Small intestine (tissue), 7 donors: Measurements from ENCODE around the gene ANKRD23. TPM values are rescaled to one million over a fixed set of nuclear protein-coding genes. Genes with fewer than 3 reads are reported as not detected.
A peak's percentile ranks its signal among the peaks of the same experiment; 100 is the strongest.

ENCODE experiments used
- DNase-seq, 2 donors: peaks; one replicate each; pipeline versions ENCODE4 v3.0.0 to v3.0.0-alpha.2; 2013
- FAIRE-seq: peaks from 2 replicates; lab custom pipeline; 2012; peaks lifted over from hg19 to GRCh38; lab: Jason Lieb, UNC
- H3K27ac ChIP-seq, 3 donors: one replicate each; pipeline ENCODE4 v1.5.1; 2013; ENCODE audit warnings: low read length in 2 of 3, mild to moderate bottlenecking in 2 of 3, control low read depth in 1 of 3, inconsistent platforms in 1 of 3, low read depth in 1 of 3, moderate library complexity in 1 of 3
- H3K27me3 ChIP-seq, 3 donors: one replicate each; pipeline ENCODE4 v1.6.1; 2013; ENCODE audit warnings: low read length in 3 of 3, inconsistent platforms in 1 of 3; ENCODE audit not compliant: control insufficient read depth in 3 of 3, insufficient read depth in 3 of 3
- H3K36me3 ChIP-seq, 3 donors: one replicate each; pipeline ENCODE4 v1.6.1; 2013; ENCODE audit warnings: low read length in 3 of 3, inconsistent platforms in 1 of 3, low read depth in 1 of 3, mild to moderate bottlenecking in 1 of 3, moderate library complexity in 1 of 3; ENCODE audit not compliant: control insufficient read depth in 3 of 3, insufficient read depth in 2 of 3
- H3K4me1 ChIP-seq, 3 donors: one replicate each; pipeline ENCODE4 v1.6.1; 2013; ENCODE audit warnings: low read length in 2 of 3, inconsistent platforms in 1 of 3, low read depth in 1 of 3, mild to moderate bottlenecking in 1 of 3, moderate library complexity in 1 of 3; ENCODE audit not compliant: control insufficient read depth in 3 of 3, insufficient read depth in 2 of 3
- H3K4me3 ChIP-seq, 3 donors: one replicate each; pipeline ENCODE4 v1.5.1; 2013; ENCODE audit warnings: low read length in 3 of 3, control low read depth in 1 of 3, inconsistent platforms in 1 of 3, low read depth in 1 of 3, mild to moderate bottlenecking in 1 of 3, moderate library complexity in 1 of 3
- H3K9me3 ChIP-seq, 2 donors: one replicate each; pipeline ENCODE4 v1.6.1; 2013; ENCODE audit warnings: low read depth in 1 of 2, low read length in 1 of 2; ENCODE audit not compliant: control insufficient read depth in 2 of 2, insufficient read depth in 1 of 2
- WGBS, 3 donors: extraction: QIAGEN DNeasy Blood & Tissue Kit; methylation state at CpG; one replicate each; pipeline ENCODE4 v1.1.7; 2013; 5-methylcytosine and 5-hydroxymethylcytosine counted together
- polyA plus RNA-seq, 4 donors: library from polyadenylated mRNA; stranded (reverse) in 3 of 4; unstranded in 1 of 4; fragments of 200-250 nt in 3 of 4; fragments of 120-200 nt in 1 of 4; gene quantifications; one replicate each; pipeline versions ENCODE4 v1.2.1 to v1.2.3, GENCODE V29; 2013
- donor health status: healthy with polysubstance abuse.
- donor health status: control.
- donor health status: control.
- donor health status: Bipolar disorder and iron deficiency.
- donor health status: healthy.

Gene ANKRD23
- polyA plus RNA-seq, 4 donors = 2.2 to 4.0 (median 3.2) TPM

- H3K36me3 ChIP-seq = peaks cover 14 to 69% (median 19%) of the 10 kb centered on the region in 3 donors
- H3K27me3 ChIP-seq = no peaks in the 10 kb centered on the region
- H3K27ac ChIP-seq = peak overlapping the region in 1 of 3 donors; percentile 26
- WGBS, 3 donors = 77 to 85% (median 83%) methylated on average over 10 of the region's 10 CpGs
- FAIRE-seq = no peak
- no peak for DNase-seq
- H3K4me3 ChIP-seq = no peak overlapping the region
- no peaks in the 10 kb centered on the region for H3K9me3 ChIP-seq
- H3K4me1 ChIP-seq = peaks cover 0 to 13% (median 5%) of the 10 kb centered on the region in 3 donors
Measured at GRCh38 chr2:96831679-96832078, 12.1 kb downstream of the ANKRD23 start.

GRCh38 chr2:96830044-96830562 is 13.7 kb downstream of the ANKRD23 start:
- H3K36me3 ChIP-seq = peaks cover 18 to 80% (median 20%) of the 10 kb centered on the region in 3 donors
- FAIRE-seq = no peak
- peaks cover 0 to 13% (median 5%) of the 10 kb centered on the region in 3 donors for H3K4me1 ChIP-seq
- no peak overlapping the region for H3K27ac ChIP-seq
- H3K27me3 ChIP-seq = no peaks in the 10 kb centered on the region
- no peak overlapping the region for H3K4me3 ChIP-seq
- no peak for DNase-seq
- no peaks in the 10 kb centered on the region for H3K9me3 ChIP-seq
- WGBS, 3 donors = 44 to 58% (median 46%) methylated on average over 5 of the region's 5 CpGs

- Histone ChIP-seq H3K4me1 (peaks cover 0 to 22% (median 5%) of the 10 kb centered on the region in 3 donors), H3K4me3 (no peak overlapping the region), H3K27me3 (no peaks in the 10 kb centered on the region), H3K36me3 (peaks cover 15 to 88% (median 20%) of the 10 kb centered on the region in 3 donors), H3K9me3 (no peaks in the 10 kb centered on the region), H3K27ac (no peak overlapping the region)
- DNase-seq = no peak
- WGBS, 3 donors = 96 to 97% (median 97%) methylated on average over 13 of the region's 13 CpGs
- FAIRE-seq = no peak
Measured at GRCh38 chr2:96828874-96829273, 14.9 kb downstream of the ANKRD23 start.

GRCh38 chr2:96828436-96828835 is 15.4 kb downstream of the ANKRD23 start:
- FAIRE-seq = no peak
- 94 to 96% (median 95%) methylated on average over 14 of the region's 14 CpGs for WGBS, 3 donors
- H3K27me3 ChIP-seq = no peaks in the 10 kb centered on the region
- DNase-seq = no peak
- no peaks in the 10 kb centered on the region for H3K9me3 ChIP-seq
- no peak overlapping the region for H3K27ac ChIP-seq
- H3K4me3 ChIP-seq = no peak overlapping the region
- H3K4me1 ChIP-seq = peaks cover 0 to 25% (median 5%) of the 10 kb centered on the region in 3 donors
- H3K36me3 ChIP-seq = peaks cover 15 to 92% (median 20%) of the 10 kb centered on the region in 3 donors

GRCh38 chr2:96826546-96827278 is 17.1 kb downstream of the ANKRD23 start:
- no peaks in the 10 kb centered on the region for H3K27me3 ChIP-seq
- H3K9me3 ChIP-seq = no peaks in the 10 kb centered on the region
- no peak overlapping the region for H3K4me3 ChIP-seq
- H3K4me1 ChIP-seq = peaks cover 0 to 30% (median 0%) of the 10 kb centered on the region in 3 donors
- WGBS, 3 donors = 94 to 95% (median 94%) methylated on average over 21 to 22 of the region's 22 CpGs
- FAIRE-seq = no peak
- no peak overlapping the region for H3K27ac ChIP-seq
- peaks cover 5 to 90% (median 18%) of the 10 kb centered on the region in 3 donors for H3K36me3 ChIP-seq
- DNase-seq = no peak

- 88 to 92% (median 90%) methylated on average over 14 of the region's 14 CpGs for WGBS, 3 donors
- no peak for DNase-seq
- Histone ChIP-seq H3K4me1 (peaks cover 3 to 44% (median 8%) of the 10 kb centered on the region in 3 donors), H3K9me3 (no peaks in the 10 kb centered on the region), H3K4me3 (no peak overlapping the region), H3K27ac (no peak overlapping the region), H3K36me3 (peaks cover 4 to 86% (median 15%) of the 10 kb centered on the region in 3 donors), H3K27me3 (no peaks in the 10 kb centered on the region)
- FAIRE-seq = no peak
Measured at GRCh38 chr2:96825057-96825456, 18.8 kb downstream of the ANKRD23 start.

GRCh38 chr2:96824079-96824870 is 19.5 kb downstream of the ANKRD23 start:
- no peaks in the 10 kb centered on the region for H3K9me3 ChIP-seq
- WGBS, 3 donors = 35 to 61% (median 53%) methylated on average over 6 of the region's 6 CpGs
- no peaks in the 10 kb centered on the region for H3K27me3 ChIP-seq
- peak; percentile 48 to 50 for DNase-seq
- H3K4me1 ChIP-seq = peaks cover 7 to 52% (median 10%) of the 10 kb centered on the region in 3 donors
- no peak overlapping the region for H3K4me3 ChIP-seq
- H3K27ac ChIP-seq = no peak overlapping the region
- FAIRE-seq = no peak
- peaks cover 4 to 85% (median 15%) of the 10 kb centered on the region in 3 donors for H3K36me3 ChIP-seq

- DNase-seq (no peak), FAIRE-seq (no peak)
- Histone ChIP-seq H3K27me3 (no peaks in the 10 kb centered on the region), H3K4me3 (no peak overlapping the region), H3K4me1 (peaks cover 14 to 59% (median 14%) of the 10 kb centered on the region in 3 donors), H3K9me3 (no peaks in the 10 kb centered on the region), H3K36me3 (peaks cover 4 to 81% (median 10%) of the 10 kb centered on the region in 3 donors), H3K27ac (no peak overlapping the region)
- WGBS, 3 donors = 73 to 88% (median 83%) methylated on average over 11 of the region's 11 CpGs
Measured at GRCh38 chr2:96823198-96823597, 20.6 kb downstream of the ANKRD23 start.
